Subcutaneous adipose tissue (tissue), 4 donors: Measurements from ENCODE around the gene DNASE2. TPM values are rescaled to one million over a fixed set of nuclear protein-coding genes. Genes with fewer than 3 reads are reported as not detected.

Experiments
- total RNA-seq, 4 donors: library from RNA; depleted of rRNA; stranded (reverse); fragments of >200 nt; gene quantifications; one replicate each; pipeline ENCODE4 v1.1.0, GENCODE V29; 2016
- TF ChIP-seq, protein P1 (sequence below): fragments of 450-650 bp; IDR thresholded peaks from one replicate; pipeline ENCODE4 v1.5.1; 2016; ENCODE audit warnings: low read depth, mild to moderate bottlenecking, control low read depth, antibody characterized with exemption, moderate library complexity

The DNASE2 gene
- total RNA-seq, 4 donors from 2014 or later, result 24.9 to 74.8 (median 48.2) TPM

DNA sequence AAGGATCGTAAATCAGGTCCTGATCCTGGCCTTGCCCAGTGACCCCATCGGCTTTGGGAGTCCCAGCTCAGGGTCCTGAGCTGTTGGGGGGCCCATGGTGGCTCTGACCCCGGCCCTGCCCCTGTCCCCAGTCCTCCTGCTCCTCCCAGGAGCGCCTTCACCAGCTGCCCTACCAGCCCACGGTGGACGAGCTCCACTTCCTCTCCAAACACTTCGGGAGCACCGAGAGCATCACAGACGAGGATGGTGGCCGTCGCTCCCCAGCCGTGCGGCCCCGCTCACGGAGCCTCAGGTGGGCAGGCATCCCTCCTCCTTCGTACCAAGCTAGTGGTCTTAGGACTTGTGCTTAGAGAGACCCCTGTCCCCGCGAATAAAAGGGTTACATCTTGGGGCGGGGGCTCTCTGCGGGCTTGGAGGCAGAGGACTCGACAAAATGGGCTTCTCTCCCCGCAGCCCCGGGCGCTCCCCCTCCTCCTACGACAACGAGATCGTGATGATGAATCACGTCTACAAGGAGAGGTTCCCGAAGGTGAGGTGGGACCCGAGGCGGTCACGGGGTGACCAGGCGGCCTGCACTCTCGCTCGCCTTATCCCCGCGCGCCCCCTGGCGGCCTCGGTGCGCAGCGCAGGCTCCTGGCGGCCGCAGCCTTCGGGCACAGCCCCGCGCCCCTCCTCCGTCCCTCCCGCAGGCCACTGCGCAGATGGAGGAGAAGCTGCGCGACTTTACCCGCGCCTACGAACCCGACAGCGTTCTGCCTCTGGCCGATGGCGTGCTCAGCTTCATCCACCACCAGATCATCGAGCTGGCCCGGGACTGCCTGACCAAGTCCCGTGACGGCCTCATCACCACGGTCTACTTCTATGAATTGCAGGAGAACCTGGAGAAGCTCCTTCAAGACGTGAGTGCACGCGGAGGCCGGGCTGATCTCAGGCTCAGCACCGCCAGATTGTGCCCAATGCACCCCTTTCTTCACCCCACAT is 33.8 kb downstream of the DNASE2 start:
- TF ChIP-seq, protein P1, sequence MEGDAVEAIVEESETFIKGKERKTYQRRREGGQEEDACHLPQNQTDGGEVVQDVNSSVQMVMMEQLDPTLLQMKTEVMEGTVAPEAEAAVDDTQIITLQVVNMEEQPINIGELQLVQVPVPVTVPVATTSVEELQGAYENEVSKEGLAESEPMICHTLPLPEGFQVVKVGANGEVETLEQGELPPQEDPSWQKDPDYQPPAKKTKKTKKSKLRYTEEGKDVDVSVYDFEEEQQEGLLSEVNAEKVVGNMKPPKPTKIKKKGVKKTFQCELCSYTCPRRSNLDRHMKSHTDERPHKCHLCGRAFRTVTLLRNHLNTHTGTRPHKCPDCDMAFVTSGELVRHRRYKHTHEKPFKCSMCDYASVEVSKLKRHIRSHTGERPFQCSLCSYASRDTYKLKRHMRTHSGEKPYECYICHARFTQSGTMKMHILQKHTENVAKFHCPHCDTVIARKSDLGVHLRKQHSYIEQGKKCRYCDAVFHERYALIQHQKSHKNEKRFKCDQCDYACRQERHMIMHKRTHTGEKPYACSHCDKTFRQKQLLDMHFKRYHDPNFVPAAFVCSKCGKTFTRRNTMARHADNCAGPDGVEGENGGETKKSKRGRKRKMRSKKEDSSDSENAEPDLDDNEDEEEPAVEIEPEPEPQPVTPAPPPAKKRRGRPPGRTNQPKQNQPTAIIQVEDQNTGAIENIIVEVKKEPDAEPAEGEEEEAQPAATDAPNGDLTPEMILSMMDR, result no peak

DNA sequence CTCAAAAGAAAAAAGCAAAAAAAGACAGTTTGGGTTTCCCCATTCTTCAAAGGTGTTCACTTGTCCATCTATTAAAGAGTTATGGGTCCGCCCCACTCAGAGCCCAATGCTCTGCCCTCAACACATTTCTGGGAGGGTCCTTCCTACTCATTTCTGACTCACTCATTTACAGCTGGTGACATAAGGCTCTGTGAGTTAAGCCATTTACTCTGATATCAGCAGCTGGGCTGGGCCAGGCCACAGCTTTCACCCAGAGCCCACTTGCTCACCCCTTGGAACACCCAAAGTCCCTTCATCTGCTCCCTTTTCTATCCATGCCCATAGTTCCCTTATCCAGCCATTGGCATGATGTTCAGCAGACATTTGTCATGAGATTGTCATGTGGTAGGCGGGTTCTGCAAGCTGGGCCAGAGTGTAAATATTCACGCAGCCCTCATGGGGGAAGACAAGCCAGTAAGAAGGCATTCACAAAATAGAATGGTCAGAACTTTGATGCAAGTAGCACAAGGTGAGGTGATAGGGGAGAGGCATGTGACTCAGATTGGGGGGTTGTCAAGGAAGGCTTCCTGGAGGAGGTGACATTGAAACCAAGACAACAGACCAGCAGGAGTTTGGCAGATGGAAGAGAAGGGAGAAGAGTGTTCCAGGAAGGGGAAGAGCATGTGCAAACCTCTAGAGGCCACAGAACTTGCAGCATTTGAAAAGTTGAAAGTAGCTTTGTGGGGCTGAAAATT is 37.1 kb downstream of the DNASE2 start:
- TF ChIP-seq, protein P1, result no peak

DNA sequence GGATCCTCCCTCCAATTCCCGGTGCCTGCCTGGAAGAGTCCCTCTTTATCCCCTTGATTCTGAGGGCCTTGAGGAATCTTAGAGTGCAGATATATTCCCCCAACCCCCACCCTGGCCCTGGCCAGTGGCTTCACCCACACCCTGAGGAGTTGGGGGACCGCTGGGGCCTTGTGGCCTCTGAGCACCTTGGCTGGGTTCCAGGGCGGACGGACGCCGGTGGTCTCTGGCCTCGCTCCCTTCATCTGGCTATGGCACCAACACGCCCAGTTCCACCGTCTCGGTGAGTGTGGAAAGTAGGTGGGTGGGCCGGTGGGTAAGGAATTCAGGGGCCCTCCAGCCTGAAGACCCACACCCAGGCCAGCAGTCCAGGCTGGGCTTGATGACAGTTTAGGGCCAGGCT is 37.9 kb downstream of the DNASE2 start:
- TF ChIP-seq, protein P1, result no peak

DNA sequence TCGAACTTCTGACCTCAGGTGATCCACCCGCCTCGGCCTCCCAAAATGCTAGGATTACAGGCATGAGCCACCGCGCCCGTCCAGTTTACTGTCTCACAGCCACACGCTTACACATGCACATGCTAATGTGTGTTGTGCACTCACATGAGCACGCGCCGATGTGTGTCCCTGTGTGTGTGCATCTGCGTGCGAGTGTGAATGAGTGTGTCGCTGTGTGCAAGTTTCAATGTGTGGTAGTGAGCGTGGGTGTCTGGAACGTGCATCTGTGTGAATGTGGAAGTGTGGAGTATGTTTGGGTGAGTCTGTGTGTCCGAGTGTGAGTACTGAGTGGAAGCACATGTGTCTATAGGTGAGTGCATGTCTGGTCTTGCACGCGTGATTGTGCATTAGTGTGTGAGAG is 38.7 kb downstream of the DNASE2 start:
- TF ChIP-seq, protein P1, result no peak

DNA sequence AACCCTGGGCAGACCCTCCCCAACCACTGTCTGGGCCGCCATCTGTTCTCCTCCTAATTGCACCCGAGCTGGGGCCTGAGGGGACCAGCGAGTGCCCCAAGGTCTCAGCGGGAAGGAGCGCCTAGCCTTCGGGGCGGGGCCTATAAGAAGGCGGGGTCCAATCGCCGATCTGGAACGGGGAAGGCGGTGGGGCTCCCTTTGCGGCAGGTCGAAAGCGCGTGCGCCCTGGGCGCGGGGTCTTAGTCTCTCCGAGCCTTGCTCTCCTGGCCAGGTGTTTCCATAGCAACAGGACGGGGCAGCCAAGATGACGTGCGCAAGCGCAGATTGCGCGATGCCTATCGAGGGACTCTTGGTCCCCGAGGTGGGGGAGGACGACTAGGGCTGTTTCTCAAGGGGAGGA is 40.2 kb downstream of the DNASE2 start:
- TF ChIP-seq, protein P1, result no peak

DNA sequence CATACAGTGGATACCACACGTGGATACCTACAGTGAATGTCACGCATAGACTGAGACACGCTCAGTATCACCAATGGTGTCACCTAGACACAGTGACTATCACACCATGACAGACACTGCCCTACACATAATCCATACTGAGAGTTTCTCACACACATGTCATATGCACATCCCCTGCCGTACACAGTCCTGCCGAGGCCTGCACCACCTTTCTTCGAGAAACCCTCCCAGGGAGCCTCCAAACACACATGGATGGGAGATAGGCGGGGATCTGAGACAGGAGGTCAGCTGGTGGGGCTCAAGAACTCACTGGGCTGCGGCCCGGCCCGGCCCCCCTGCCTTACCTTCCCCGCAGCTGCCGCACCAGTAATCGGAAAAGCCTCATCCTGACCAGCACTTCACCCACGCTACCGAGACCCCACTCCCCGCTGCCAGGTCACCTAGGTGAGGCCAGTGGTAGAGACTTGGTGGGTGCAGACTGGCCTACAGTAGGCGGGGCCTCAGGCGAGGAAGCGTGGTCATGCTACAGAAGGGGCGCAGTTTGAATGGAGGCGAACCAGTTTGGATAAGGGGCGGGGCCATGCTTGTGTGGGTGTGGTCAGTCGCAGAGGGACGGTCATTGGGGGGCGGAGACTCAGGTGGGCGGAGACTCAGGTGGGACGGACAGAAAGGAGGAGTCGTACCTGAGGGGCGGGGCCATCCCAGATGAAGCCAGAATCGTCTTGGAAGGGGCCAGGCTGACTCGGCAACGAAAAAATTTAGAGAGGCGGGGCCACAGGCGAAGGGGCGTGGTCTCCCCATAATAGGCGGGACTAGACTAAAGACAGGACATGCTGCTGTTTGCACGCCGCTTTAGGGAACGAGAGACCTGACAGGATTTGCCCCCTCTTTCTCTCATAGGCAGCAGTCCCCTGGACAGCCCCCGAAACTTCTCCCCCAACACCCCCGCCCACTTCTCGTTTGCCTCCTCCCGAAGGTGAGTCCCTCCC is 40.9 kb downstream of the DNASE2 start:
- TF ChIP-seq, protein P1, result no peak
